HG03064 (cell line): Measurements from ENCODE around the gene BSND.
"Not testable (repeated sequence)": the region's sequence is repeated elsewhere in the genome, so short reads cannot be mapped to it uniquely, and the experiment has no call there.

ENCODE experiments used
- ATAC-seq: cut with Tn5 transposase; IDR thresholded peaks from one replicate; pipeline ENCODE4 v1.9.1; 2021; ENCODE audit warnings: low read depth; ENCODE audit not compliant: unreplicated experiment

Gene BSND

DNA sequence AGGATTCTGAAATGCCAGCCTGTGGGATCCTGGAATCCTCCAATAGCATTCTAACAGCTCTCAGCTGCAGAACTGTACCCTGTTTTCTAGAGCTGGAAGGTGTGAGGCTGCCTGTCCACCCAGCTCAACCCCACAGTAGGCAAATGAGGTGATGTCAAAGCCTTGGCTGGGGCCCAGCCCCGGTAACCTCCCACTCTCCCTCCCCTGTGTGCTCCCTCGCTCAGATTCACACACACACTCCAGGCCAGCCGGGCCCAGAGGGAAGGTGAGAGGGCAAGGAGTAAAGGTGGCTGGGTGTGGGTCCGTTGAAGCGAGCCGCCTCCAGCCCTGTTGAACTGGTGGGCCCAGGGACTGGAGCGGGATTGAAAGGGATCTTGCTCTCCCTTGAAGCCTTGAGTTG is at the start of gene BSND:
BSND (plus strand) TSS at position 257 of the 400 bp plus-strand sequence. CDS start 254 bp downstream, outside the sequence.
- no peak for ATAC-seq

DNA sequence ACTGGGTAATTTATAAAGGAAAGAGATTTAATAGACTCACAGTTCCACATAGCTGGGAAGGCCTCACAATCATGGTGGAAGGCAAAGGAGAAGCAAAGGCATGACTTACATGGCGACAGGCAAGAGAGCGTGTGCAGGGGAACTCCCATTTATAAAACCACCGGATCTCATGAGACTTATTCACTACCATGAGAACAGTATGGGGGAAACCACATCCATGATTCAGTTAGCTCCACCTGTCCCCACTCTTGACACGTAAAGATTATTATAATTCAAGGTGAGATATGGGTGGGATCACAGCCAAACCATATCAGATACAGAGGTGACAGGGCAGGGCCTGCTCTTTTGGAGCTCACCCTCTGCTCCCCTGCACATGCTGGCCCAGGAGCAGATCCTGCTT is 49.7 kb upstream of the BSND start:
- no peak for ATAC-seq

DNA sequence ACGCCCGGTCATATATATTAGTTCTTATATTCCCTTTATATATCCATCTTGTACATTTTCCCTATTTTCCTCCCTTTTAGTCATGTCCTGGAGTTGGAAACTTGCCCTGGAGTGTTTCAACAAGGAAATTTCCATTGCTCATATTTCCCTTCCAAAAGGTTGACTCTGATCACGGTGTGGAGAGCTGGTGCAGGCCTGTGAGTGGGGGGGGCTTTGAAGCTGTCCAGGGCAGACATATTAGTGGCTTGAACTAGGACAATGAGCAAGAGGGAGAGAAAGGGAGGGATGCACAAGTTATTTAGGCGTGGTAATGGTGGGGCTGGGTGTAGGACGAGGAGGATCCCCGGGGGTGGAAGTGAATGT is 48.7 kb upstream of the BSND start:
- no peak for ATAC-seq

DNA sequence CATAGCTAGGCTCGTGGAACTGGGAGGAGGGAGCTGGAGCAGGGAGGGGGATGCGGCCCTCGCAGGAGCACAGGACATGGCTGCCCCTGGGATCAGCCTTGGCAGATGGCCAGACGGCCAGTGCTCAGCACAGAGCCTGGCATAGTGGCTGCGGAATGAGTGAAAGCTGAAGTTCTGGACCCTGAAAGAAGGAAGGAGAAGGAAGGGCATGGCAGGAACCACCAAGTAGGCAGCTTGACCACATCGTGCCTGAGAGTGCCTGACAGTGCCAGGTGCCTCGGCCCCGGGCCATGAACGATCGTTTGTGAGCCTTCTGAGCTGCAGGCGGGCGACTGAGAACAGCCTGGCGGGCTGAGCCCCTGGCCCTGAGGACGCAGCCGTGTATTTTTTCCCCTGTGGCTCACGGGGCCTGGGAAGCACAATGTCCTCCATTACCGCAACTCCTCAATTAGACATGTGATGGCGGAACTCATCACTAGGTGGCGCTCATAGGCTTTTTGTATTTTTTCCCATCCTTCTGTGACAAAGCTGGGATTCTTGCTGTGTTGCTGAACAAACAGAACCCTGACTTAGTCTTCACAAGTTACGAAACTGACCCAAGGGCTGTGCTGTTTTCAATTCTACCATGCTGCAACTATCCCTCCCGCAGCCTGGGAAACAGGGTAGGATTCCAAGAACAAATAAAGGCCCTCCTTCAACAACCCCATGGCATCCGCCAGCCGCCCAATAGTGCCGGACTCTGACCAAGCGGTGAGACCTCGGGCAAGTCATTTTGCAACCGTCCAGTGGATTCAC is 48.2 kb upstream of the BSND start:
- no peak for ATAC-seq

DNA sequence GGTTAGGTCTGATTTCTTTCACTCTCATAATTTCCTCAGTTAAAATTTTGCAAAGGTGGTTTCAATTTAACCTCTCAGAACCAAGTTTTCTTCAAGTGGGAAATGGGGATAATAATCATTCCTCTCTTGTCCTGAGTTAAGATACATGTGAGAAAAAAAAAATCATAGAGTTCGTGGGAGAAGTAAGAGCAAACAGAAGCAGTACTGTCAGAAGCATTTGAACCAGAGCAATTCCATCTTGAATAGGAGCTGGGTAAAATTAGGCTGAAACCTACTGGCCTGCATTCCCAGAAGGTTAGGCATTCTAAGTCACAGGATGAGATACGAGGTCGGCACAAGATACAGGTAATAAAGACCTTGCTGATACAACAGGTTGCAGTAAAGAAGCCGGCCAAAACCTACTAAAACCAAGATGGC is 46.9 kb upstream of the BSND start:
- ATAC-seq, result no peak

DNA sequence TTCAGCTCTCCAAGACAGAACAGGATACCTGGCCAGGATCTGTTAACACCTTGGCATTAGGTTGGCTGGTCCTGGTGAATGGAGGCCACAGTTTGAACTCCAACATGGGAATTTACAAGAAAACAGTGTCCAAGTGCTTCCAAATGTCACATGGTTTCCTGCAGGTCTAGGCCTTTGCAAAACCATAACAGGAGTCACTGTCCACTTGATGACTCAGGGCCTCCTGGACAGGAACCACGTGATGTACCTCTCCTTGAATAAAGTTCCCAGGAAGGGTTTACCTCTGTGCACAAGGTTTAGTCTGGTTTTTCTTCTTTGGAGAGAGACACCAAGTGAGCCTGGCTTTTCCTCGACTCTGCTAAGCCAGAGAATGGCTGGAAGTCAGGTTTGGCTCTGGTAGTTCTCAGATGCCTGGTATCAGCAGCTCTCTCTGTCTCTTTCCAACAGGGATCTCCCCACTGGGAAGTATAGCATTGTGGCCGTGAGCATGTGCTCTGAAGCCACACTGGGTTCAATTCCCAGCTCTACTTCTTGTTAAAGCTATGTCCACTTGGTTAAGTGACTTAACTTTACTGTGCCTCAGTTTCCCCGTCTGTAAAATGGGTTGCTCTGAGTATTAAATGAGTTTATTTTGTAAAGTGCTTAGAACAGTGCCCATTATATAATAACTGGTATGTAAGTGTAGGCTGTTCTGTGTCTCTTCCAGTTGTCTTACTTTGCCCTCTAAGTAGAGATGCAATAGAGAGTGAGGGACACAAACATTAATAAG is 45.6 kb upstream of the BSND start:
- ATAC-seq, result no peak

DNA sequence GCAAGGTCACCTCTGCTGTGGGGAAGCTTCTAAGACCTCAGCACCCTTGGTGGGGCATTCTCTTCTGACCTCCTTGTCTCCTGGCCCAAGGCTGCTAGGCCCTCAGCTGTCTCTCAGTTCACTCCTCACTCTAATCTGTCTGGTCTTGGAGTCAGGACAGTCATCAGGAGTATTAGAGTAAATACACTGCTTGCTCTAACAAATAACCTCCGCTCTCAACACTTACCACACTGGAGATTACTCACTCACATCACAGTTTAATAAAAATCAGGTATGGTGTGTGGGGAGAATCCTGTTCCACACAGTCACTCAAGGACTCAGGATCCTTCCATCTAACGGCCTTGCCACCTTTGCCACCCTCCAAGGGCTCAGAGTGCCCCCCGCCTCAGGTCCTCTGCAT is 44.9 kb upstream of the BSND start:
- no peak for ATAC-seq

DNA sequence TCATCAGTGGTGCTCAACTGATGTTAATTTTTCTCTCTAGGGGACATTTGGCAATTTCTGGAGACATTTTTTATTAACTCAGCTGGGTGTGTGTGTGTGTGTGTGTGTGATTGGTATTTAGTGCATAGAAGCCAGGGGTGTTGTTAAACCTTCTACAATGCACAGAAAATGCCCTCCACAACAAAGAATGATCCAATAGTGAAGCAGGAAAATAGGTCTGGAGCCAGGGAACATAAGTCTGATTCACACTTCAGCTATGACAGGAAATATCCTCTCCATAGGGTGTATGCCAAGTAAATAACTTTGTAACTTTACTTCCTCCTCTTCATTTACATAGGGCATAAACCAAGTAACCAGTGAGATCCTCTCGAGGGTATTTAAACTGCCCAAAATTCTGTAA is 43.4 kb upstream of the BSND start:
- ATAC-seq, result no peak

DNA sequence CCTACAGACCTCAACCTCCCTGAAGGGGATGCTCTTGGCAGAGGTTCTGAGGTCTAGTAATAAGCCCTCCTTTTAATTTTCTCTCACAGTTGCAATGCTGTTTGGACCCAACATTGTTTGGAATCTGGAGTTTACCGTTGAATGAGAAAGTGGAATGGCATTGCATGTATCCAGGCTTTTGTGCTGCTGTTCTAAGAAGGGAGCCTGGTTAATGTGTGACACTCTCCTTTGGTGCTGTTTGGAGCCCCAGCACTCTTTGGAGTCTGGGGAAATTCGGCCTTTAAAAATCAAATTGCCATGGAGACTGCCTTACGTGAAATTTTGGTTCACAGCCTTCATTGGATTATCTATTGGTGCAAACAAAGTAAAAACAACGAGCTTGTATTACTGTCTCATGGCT is 42.0 kb upstream of the BSND start:
- no peak for ATAC-seq

DNA sequence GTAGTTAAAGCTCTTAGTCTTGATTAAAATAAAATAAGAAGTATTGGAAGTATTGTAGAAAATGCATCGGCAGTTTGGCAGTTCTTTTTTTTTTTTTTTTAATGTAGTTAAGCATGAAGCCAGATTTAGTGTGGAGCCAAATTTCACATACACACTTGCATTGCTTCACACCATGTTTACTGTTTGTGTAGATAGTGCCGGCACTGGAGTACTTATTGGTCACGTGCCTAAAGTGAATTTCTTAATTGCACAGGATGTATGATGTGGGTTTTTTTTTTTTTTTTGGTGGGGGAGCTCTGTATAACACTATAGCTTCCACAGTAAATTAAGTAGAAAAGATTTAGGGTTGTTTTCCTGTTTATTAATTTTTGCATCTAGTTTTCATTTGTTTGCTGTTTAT is 39.5 kb upstream of the BSND start:
- ATAC-seq, result no peak

DNA sequence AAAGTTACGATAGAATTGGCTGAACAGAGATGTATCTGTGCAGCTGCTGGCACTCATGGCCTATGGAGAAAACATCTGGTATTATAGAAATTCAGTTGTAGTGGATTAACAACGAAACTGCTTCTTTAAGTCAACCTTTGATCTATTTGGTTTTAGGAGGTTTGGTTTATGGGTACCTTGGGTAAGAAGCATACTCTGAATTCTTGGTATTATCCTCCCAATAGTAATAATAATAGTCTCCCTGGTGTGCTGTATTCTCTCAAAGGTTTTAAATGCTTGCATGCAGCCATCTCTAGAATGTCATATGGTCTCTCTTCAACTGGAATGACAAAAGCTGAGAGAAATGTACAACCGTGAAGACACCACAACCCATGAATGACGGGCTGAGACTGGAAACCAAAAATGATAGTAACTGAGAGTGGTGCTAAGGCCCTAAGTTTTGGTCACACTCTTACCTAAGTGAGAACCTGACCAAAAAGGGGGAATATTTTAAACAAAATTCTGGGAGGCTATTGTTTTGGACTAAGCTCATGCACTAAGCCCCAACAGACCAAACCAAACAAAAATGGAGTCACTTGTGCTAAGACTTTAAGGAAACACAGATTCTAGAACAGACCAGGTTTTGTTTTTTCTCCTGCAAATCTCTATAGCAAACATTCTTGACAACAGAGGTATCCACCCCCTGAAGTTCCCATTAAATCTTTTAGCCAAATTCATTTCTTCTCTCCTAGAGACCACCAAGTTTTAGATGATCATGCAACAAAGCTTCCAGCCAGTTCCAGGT is 35.9 kb upstream of the BSND start:
- ATAC-seq, result no peak

DNA sequence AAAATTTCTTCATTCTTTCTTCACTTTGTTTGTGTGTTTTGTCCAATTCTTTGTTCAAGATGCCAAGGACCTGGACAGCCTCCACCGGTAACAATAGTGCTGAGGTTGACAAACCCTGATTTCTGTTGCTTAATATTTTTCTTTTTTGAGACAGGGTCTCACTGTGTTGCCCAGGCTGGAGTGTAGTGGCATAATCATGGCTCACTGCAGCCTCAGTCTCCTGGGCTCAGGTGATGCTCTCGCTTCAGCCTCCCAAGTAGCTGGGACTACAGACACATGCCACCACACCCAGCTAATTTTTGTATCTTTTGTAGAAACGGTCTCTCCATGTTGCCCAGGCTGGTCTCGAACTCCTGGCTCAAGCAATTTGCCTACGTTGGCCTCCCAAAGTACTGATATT is 34.9 kb upstream of the BSND start:
- not testable (repeated sequence) for ATAC-seq

DNA sequence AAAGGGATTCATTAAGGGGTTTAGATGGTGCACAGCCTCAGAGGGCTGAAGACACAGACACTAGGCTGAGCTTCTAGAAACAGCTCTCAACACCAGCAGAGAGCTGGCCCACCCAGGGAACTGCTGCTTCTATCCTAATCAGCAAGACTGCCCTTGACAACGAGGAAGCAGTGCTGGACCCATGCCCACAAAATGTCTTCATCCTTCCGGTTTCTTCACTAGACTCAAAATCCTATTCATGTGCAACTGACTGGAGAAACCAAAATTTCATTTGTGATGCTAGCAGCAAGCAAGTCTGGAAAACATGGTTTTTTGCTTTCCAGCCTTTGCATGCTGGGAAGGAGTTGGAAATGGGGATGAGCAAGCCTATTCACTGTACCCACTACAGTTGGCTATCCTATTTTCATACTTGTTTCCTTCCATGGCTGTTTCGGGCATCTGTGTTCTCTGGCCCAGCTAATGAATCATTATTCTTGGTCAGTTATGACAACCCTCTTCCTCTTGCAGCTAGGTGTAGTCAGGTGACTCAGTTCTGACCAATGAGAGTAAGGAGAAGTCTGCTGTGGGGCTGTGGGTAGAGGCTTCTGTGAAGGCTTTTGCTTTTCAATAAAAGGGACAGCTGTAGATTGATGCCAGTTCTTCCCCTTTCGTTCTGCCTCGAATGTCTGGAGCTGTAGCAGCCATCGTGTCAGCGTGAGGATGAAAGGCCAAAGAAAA is 33.0 kb upstream of the BSND start:
- peak; percentile 88 for ATAC-seq

DNA sequence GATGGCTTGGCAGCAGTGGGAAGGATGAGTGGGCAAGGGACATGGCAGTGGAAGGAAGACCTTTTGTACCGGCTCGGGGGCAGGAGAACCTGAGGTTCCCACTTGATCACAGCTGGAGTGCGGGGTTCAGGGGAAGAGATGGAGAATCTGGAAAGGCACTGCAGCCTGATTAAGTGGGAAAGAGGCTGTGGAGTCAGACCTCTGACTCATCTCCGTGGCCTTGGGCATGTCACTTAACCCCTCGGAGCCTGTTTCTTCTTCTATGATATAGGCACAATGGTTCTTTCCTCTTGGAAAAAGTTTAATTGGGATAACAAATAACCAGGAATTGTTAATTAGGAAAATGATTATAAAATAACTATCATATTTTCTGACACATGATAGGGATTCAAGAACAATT is 31.4 kb upstream of the BSND start:
- ATAC-seq, result no peak

DNA sequence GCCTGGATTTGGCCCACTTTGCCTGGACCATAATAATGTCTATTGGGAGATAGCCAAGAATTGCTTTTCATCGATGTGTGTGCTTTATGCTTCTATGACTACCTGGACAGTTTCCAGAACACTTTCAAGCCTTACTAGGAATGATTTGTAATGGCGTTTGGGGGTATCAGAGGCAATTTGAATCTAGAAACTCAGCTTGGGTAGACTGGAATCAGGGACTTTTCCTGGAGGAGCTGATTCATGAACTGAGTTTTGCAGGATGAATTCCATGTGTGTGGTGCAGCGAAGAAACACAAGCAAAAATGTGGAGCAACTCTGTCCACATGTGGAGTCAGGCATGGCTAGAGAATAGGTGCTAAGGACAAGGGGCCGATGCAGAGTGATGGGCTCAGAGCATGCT is 30.2 kb upstream of the BSND start:
- no peak for ATAC-seq

DNA sequence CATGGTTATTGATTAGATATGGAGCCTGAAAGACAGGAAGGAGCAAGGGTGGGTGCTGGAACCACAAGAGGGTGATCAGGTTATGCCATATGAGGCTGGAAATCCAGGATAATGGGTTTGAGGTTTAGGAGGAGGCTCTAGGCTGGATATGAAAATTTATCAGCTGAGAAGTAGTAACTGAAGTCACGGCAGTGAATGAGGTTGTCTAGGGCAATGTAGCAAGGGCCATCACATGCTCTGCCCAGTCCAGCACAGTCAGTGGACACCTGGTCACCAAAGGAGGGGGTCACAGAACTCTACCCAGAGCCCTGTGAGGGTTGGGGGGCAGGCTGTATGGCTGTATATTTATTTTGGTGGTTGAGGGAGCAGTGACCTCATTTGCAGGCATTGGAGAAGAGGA is 28.9 kb upstream of the BSND start:
- no peak for ATAC-seq

DNA sequence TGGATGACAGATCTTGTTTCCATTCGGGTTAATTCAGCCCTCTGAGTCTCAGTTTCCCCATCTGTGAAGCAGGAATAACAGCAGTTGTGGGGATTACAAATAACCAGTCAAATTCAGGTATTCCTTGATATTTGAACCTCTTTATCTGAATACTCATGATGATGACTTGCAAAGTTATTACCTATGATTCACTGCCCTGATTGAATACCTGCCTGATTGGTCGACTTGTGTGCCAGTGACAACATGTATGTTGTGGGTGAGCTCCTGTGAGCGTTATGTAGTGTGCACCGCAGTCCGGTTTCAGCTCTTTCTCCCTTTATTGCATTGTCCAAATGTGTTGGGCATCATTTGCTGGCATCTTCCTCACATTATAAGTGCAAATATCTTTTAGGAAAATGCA is 27.8 kb upstream of the BSND start:
- peak; percentile 8 for ATAC-seq

DNA sequence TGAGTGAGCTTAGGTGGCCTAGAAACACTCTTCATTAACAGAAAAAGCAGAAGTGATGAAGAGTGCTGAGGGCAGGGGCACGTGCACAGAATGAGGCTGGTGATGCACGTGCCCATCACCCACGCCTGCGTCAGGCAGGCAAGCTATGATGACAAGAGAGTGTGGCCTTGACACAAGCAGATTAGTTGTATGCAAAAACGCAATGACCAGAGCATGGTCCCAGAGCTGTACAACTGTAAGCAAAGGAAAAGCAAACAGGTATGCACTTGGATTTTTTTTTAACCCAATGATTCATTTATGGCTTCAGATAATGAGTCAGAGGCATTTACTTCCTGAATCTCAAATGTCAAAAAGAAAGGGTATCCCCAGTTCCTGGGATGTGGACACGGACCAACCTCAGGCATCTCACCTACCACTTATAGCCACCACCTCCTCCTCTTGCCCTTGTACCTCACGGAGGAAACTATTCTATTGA is 27.4 kb upstream of the BSND start:
- ATAC-seq, result peak; percentile 76

DNA sequence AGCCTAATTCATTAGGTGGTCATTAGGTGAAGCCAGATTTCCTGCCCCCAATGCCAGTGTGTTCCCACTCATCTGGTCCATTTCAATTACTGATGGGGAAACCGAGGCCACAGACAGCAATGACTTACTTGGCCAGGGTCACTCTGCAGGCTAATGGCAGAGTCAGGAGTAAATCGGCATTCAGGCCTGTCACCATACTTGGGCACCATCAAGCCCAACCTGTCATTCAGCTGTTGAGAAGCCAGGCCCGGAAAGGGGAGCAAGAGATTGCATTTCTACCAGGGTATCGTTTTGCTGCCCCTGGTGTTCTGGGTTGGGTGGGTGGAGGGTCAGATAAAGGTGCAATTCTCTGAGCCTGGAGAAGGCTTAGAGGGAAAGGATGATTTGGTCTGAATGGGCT is 26.3 kb upstream of the BSND start:
- no peak for ATAC-seq

DNA sequence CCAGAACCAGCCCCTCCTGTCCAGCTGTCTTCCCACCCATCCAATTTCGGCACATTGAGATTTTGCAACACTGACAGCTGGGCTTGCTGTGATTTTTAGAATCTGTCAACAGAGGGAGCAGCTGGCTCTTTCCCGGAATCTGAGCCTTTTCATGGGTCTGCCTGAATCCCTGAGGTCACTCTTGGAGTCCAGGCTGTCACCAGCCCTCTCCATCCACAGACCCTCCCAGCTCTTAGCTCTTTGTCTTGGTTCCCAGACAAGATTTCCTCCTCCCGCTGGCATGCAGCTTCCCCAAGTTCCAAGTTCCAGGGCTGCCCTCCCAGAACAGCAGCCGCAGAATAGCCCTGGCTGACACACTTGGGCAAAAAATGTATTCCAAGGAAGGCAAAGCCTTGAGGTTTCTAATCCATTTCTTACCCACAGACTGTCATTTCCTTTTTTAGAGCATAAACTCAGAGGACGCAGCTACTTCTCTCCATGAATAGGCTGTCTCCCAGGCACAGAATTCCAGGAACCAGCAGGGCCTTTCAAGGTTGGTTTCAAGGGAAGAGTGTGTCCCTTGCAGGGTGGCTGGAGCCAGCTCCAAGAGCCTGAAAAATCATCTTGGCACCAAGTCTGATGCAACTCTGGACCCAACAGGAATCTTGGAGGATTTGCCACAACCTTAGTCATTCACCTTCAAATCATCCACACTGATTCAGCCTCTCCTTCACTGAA is 25.4 kb upstream of the BSND start:
- ATAC-seq, result no peak
